GM23338 (cell line): ENCODE data around the gene TXNRD3. TPM values are rescaled to one million over a fixed set of nuclear protein-coding genes. Genes with fewer than 3 reads are reported as not detected.

Experiments used
- ATAC-seq: fragments of 200-7000 bp; cut with Tn5 transposase; 3 replicates; pipeline ENCODE4 v1.9.1; 2020
- DNase-seq: peaks from one replicate; pipeline ENCODE4 v3.0.0-alpha.2; 2015; ENCODE audit warnings: low spot score
- H2AFZ ChIP-seq: fragments of 200-600 bp; sonication (generic); 2 replicates; pipeline ENCODE4 v1.8.0; 2016; ENCODE audit warnings: antibody characterized with exemption, mild to moderate bottlenecking, moderate library complexity
- H3F3A ChIP-seq: fragments of 200-600 bp; sonication (generic); replicated peaks from 2 replicates; pipeline ENCODE4 v1.8.0; 2017; ENCODE audit warnings: antibody characterized with exemption, mixed run types, low read depth
- H3K27ac ChIP-seq: fragments of 200-600 bp; sonication (generic); 2 replicates; pipeline ENCODE4 v1.6.1; 2016; ENCODE audit warnings: low read depth
- H3K27me3 ChIP-seq: fragments of 200-600 bp; sonication (generic); 2 replicates; pipeline ENCODE4 v1.8.0; 2016; ENCODE audit warnings: mild to moderate bottlenecking, mixed run types, moderate library complexity; ENCODE audit not compliant: insufficient read depth
- H3K36me3 ChIP-seq: fragments of 200-600 bp; sonication (generic); 2 replicates; pipeline ENCODE4 v1.8.0; 2016; ENCODE audit warnings: mild to moderate bottlenecking; ENCODE audit not compliant: insufficient read depth
- H3K4me1 ChIP-seq: fragments of 200-600 bp; sonication (generic); 2 replicates; pipeline ENCODE4 v1.8.0; 2016; ENCODE audit warnings: mild to moderate bottlenecking, moderate library complexity; ENCODE audit not compliant: insufficient read depth
- H3K4me2 ChIP-seq: fragments of 200-600 bp; sonication (generic); 2 replicates; pipeline ENCODE4 v1.7.1; 2017; ENCODE audit warnings: mixed run types
- H3K4me3 ChIP-seq: fragments of 200-600 bp; sonication (generic); 2 replicates; pipeline ENCODE4 v1.6.1; 2016; ENCODE audit warnings: mixed run types
- H3K79me2 ChIP-seq: fragments of 200-600 bp; sonication (generic); replicated peaks from 2 replicates; pipeline ENCODE4 v1.8.0; 2017; ENCODE audit warnings: mild to moderate bottlenecking; ENCODE audit not compliant: insufficient read depth
- H3K9me2 ChIP-seq: fragments of 200-600 bp; sonication (generic); 2 replicates; pipeline ENCODE4 v1.8.0; 2017; ENCODE audit not compliant: insufficient read depth
- H4K20me1 ChIP-seq: fragments of 200-600 bp; sonication (generic); replicated peaks from 2 replicates; pipeline ENCODE4 v1.8.0; 2017; ENCODE audit warnings: mild to moderate bottlenecking; ENCODE audit not compliant: insufficient read depth
- H3K27ac Mint-ChIP-seq: 2 replicates; pipeline ENCODE4 v1.8.0; 2020; ENCODE audit warnings: inconsistent platforms, mild to moderate bottlenecking, moderate library complexity, mixed read lengths
- H3K27me3 Mint-ChIP-seq: 3 replicates; pipeline ENCODE4 v1.8.0; 2022; ENCODE audit warnings: low read depth, mild to moderate bottlenecking, moderate library complexity, mixed read lengths, inconsistent platforms; ENCODE audit not compliant: insufficient read depth, poor library complexity
- H3K36me3 Mint-ChIP-seq: 3 replicates; pipeline ENCODE4 v1.8.0; 2021; ENCODE audit warnings: low read depth, mild to moderate bottlenecking, inconsistent platforms, moderate library complexity, mixed read lengths
- H3K4me1 Mint-ChIP-seq: 3 replicates; pipeline ENCODE4 v1.8.0; 2020; ENCODE audit warnings: mild to moderate bottlenecking, inconsistent platforms, mixed read lengths
- H3K4me3 Mint-ChIP-seq: 3 replicates; pipeline ENCODE4 v1.8.0; 2021; ENCODE audit warnings: moderate library complexity, mild to moderate bottlenecking, inconsistent platforms, mixed read lengths
- H3K9me3 Mint-ChIP-seq: 3 replicates; pipeline ENCODE4 v1.8.0; 2020; ENCODE audit warnings: moderate library complexity, mild to moderate bottlenecking, inconsistent platforms, mixed read lengths
- CREB1 ChIP-seq: fragments of 250-450 bp; sonication (Bioruptor Pico); IDR thresholded peaks from 2 replicates; pipeline ENCODE4 v1.5.0; 2020; ENCODE audit warnings: low read depth, mild to moderate bottlenecking, moderate library complexity
- EZH2 ChIP-seq: fragments of 200-600 bp; sonication (generic); IDR thresholded peaks from one replicate; pipeline ENCODE4 v1.8.0; 2017; ENCODE audit warnings: antibody characterized with exemption, mild to moderate bottlenecking, low read depth; ENCODE audit not compliant: unreplicated experiment
- EZH2phosphoT487 ChIP-seq: fragments of 200-600 bp; sonication (generic); IDR thresholded peaks from one replicate; pipeline ENCODE4 v1.8.1; 2018; ENCODE audit warnings: antibody characterized with exemption; ENCODE audit not compliant: unreplicated experiment
- JUNB ChIP-seq: IDR thresholded peaks from one replicate; pipeline ENCODE4 v1.6.1; 2016; ENCODE audit warnings: antibody characterized with exemption; ENCODE audit not compliant: unreplicated experiment
- NANOG ChIP-seq: IDR thresholded peaks from 2 replicates; pipeline ENCODE4 v1.6.1; 2016; ENCODE audit warnings: antibody characterized with exemption, borderline replicate concordance
- POLR2AphosphoS5 ChIP-seq: IDR thresholded peaks from 2 replicates; pipeline ENCODE4 v1.6.1; 2016; ENCODE audit warnings: antibody characterized with exemption, low read depth
- REST ChIP-seq: IDR thresholded peaks from one replicate; pipeline ENCODE4 v1.6.1; 2018; ENCODE audit warnings: antibody characterized with exemption; ENCODE audit not compliant: unreplicated experiment
- STAT1 ChIP-seq: IDR thresholded peaks from one replicate; pipeline ENCODE4 v1.6.1; 2016; ENCODE audit warnings: antibody characterized with exemption; ENCODE audit not compliant: unreplicated experiment
- ZNF114 ChIP-seq: fragments of 250-450 bp; sonication (Bioruptor Pico); IDR thresholded peaks from 2 replicates; pipeline ENCODE4 v1.5.0; 2020; ENCODE audit warnings: mild to moderate bottlenecking, moderate library complexity
- ZNF331 ChIP-seq: fragments of 250-450 bp; sonication (Bioruptor Pico); IDR thresholded peaks from 2 replicates; pipeline ENCODE4 v1.5.0; 2020; ENCODE audit warnings: low read depth, mild to moderate bottlenecking, moderate library complexity
- polyA plus RNA-seq: library from polyadenylated mRNA; unstranded; fragments of >200 nt; fragmentation: Nextera tagmentation; extraction: Ambion mirVana; gene quantifications from 2 replicates; pipeline ENCODE4 v1.2.1, GENCODE V29; 2016
- total RNA-seq: library from RNA; depleted of rRNA; stranded (reverse); fragments of >200 nt; shearing (Covaris generic); gene quantifications from 2 replicates; pipeline ENCODE4 v1.2.3, GENCODE V29; 2014
- TF ChIP-seq, protein P1 (sequence below): IDR thresholded peaks from 2 replicates; pipeline ENCODE4 v1.6.1; 2016; ENCODE audit warnings: antibody characterized with exemption
- TF ChIP-seq, protein P2 (sequence below), 2 experiments: fragments of 200-600 bp in 1 of 2; sonication (generic) in 1 of 2; conservative IDR thresholded peaks; 2 replicates each; pipeline versions ENCODE4 v1.5.1 to v1.6.1; 2016 to 2017; ENCODE audit warnings: antibody characterized with exemption in 2 of 2, low read depth in 2 of 2, mild to moderate bottlenecking in 2 of 2, moderate library complexity in 1 of 2

Gene TXNRD3
- total and polyA plus RNA-seq, 2 experiments from 2014 or later: 3.0 to 4.1 TPM

DNA sequence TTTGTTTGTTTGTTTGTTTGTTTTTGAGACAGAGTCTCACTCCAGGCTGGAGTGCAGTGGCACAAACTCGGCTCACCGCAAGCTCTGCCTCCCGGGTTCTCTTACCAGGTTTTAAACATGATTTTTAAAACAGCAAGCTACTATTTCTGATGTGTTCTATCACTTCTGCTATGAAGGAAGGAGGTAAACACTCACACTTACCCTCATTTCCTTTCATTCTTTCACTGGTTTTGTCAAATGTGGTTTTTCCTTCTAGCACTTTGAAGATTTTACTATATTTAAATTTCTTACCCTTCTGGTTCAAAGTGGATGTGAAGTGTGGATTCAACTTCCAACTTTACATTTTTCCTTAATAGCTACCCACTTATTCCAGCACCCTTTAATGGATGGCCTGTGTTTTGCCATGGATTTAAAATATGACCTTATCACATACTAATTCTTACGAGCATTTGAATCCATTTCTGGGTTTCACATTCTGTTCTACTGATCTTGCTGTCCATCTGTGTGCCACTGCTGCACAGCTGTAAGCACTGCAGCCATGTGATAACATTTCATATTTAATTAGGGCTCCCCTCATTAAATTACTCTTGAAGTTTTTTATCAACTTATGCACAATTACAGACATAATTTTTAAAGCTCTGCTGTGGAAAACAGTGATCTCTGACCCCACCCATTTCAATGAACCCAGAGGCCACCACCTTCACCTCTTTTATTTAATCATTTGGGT lies 42.3 kb downstream of the TXNRD3 start (continued):
- TF ChIP-seq, protein P1, sequence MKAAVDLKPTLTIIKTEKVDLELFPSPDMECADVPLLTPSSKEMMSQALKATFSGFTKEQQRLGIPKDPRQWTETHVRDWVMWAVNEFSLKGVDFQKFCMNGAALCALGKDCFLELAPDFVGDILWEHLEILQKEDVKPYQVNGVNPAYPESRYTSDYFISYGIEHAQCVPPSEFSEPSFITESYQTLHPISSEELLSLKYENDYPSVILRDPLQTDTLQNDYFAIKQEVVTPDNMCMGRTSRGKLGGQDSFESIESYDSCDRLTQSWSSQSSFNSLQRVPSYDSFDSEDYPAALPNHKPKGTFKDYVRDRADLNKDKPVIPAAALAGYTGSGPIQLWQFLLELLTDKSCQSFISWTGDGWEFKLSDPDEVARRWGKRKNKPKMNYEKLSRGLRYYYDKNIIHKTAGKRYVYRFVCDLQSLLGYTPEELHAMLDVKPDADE: no peak
- no peak for TF ChIP-seq POLR2AphosphoS5
- TF ChIP-seq EZH2phosphoT487: no peak
- TF ChIP-seq ZNF114 (CRISPR knock-in tag): no peak
- TF ChIP-seq STAT1: no peak
- TF ChIP-seq JUNB: no peak
- no peak for TF ChIP-seq NANOG
- TF ChIP-seq ZNF331 (CRISPR knock-in tag): no peak
- TF ChIP-seq EZH2: no peak

DNA sequence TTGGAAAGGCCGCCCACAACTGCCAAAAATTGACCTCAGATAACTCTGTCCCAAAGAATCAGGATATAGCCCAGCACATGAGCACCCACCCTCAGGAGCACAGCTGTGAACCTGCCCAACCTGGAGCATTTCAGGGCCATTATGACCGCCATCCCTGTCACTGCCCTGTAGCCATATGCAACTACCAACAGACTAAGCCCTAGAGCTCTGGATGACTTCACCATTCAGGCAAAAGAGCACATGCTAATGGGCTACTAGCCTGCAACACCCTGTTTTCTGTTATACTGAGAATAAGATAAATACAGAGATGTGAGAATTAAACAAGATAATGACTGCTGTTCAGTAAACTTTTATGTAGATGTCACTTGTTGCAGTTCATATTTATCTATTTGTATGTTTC lies 45.0 kb downstream of the TXNRD3 start:
- Mint-ChIP-seq H3K27me3 (no peaks in the 10 kb centered on the region), H3K4me1 (no peaks in the 10 kb centered on the region; the same call in 2 of the 3 replicates), H3K4me3 (no peak overlapping the region), H3K9me3 (no peaks in the 10 kb centered on the region), H3K36me3 (no peaks in the 10 kb centered on the region), H3K27ac (no peak overlapping the region)
- TF ChIP-seq REST (no peak), CREB1 (no peak)
- TF ChIP-seq, protein P2, sequence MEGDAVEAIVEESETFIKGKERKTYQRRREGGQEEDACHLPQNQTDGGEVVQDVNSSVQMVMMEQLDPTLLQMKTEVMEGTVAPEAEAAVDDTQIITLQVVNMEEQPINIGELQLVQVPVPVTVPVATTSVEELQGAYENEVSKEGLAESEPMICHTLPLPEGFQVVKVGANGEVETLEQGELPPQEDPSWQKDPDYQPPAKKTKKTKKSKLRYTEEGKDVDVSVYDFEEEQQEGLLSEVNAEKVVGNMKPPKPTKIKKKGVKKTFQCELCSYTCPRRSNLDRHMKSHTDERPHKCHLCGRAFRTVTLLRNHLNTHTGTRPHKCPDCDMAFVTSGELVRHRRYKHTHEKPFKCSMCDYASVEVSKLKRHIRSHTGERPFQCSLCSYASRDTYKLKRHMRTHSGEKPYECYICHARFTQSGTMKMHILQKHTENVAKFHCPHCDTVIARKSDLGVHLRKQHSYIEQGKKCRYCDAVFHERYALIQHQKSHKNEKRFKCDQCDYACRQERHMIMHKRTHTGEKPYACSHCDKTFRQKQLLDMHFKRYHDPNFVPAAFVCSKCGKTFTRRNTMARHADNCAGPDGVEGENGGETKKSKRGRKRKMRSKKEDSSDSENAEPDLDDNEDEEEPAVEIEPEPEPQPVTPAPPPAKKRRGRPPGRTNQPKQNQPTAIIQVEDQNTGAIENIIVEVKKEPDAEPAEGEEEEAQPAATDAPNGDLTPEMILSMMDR (conservative IDR thresholded peaks at IDR 0.05; ENCODE audit: low read depth in 2 of 2): no peak
- TF ChIP-seq, protein P1: no peak
- H3K79me2 ChIP-seq: no peaks in the 10 kb centered on the region
- no peak overlapping the region for H3K27ac ChIP-seq
- H4K20me1 ChIP-seq: no peaks in the 10 kb centered on the region
- no peak overlapping the region for H2AFZ ChIP-seq
- no peaks in the 10 kb centered on the region for H3K4me1 ChIP-seq
- DNase-seq (no peak), ATAC-seq (no peak)
- H3K27me3 ChIP-seq: no peaks in the 10 kb centered on the region
- no peak overlapping the region for H3K4me2 ChIP-seq
- no peaks in the 10 kb centered on the region; the same call in 1 of the 2 replicates for H3K9me2 ChIP-seq
- no peaks in the 10 kb centered on the region for H3F3A ChIP-seq
- no peak overlapping the region for H3K4me3 ChIP-seq
- no peaks in the 10 kb centered on the region for H3K36me3 ChIP-seq
